ENCODE results near the gene WWP2. TPM values are rescaled to one million over a fixed set of nuclear protein-coding genes. Genes with fewer than 3 reads are reported as not detected.
"Not testable (repeated sequence)": the region's sequence is repeated elsewhere in the genome, so short reads cannot be mapped to it uniquely, and the experiment has no call there.

The WWP2 gene
- total RNA-seq, 1 experiment from 2014 or later = 40.2 TPM

DNA sequence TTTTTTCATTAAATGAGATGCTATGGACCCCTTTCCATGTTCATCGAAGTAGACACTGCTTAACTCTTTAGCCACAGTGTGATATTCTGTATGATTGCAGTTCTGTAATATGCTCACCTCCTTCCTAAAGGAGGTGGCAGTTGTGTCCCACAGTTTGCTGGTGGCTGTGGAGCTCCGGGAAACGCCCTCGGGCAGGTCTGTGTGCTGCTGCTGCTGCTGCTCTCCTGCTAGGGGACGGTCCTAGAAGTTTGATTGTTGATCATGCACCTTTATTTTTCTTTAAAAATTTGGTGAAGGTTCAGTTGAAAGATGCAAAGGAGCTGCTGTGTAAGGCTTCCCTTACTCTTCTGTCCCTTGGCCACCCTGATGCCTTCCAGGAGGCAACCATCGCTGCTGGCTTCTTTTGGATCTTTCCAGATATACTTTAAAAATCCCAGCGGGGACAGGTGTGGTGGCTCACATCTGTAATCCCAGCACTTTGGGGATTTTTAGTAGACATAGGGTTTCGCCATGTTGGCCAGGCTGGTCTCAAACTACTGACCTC, 180.6 kb downstream of the WWP2 start:
- TF ChIP-seq, protein P1, sequence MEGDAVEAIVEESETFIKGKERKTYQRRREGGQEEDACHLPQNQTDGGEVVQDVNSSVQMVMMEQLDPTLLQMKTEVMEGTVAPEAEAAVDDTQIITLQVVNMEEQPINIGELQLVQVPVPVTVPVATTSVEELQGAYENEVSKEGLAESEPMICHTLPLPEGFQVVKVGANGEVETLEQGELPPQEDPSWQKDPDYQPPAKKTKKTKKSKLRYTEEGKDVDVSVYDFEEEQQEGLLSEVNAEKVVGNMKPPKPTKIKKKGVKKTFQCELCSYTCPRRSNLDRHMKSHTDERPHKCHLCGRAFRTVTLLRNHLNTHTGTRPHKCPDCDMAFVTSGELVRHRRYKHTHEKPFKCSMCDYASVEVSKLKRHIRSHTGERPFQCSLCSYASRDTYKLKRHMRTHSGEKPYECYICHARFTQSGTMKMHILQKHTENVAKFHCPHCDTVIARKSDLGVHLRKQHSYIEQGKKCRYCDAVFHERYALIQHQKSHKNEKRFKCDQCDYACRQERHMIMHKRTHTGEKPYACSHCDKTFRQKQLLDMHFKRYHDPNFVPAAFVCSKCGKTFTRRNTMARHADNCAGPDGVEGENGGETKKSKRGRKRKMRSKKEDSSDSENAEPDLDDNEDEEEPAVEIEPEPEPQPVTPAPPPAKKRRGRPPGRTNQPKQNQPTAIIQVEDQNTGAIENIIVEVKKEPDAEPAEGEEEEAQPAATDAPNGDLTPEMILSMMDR (conservative IDR thresholded peaks at IDR 0.05) = no peak
- Histone ChIP-seq H3K56ac (ENCODE audit: insufficient read length, low read depth, low read length) (no peak overlapping the region), H3K4me1 (ENCODE audit: insufficient read depth, low read length) (no peaks in the 10 kb centered on the region; the same call in 1 of the 2 replicates), H3K23me2 (ENCODE audit: insufficient read length, low read depth, low read length, poor library complexity, severe bottlenecking) (no peaks in the 10 kb centered on the region), H3K23ac (ENCODE audit: insufficient read length, low read depth, low read length) (no peak overlapping the region), H4K91ac (ENCODE audit: insufficient read length, low read depth, low read length) (peak overlapping the region; percentile 72), H2BK12ac (ENCODE audit: insufficient read length, low read depth, low read length) (peak overlapping the region; percentile 41), H3K79me2 (ENCODE audit: insufficient read depth, low read length) (no peaks in the 10 kb centered on the region), H3K14ac (ENCODE audit: insufficient read depth, low read length) (peak overlapping the region; percentile 18; the same call in 1 of the 2 replicates), H3K9me3 (ENCODE audit: control insufficient read depth, low read depth, low read length) (no peaks in the 10 kb centered on the region), H2BK5ac (ENCODE audit: insufficient read length, low read length) (no peak overlapping the region), H4K5ac (ENCODE audit: insufficient read length, low read depth, low read length) (no peak overlapping the region), H4K8ac (replicated peaks; ENCODE audit: insufficient read length, low read depth, low read length) (no peak overlapping the region), H3K4me2 (ENCODE audit: insufficient read depth, insufficient read length, low read length) (no peak overlapping the region), H2BK120ac (ENCODE audit: low read depth, low read length, poor library complexity, severe bottlenecking) (no peak overlapping the region), H2AK5ac (ENCODE audit: insufficient read length, low read length) (no peak overlapping the region), H3K18ac (ENCODE audit: insufficient read length, low read depth, low read length) (peak overlapping the region; percentile 73), H2BK15ac (ENCODE audit: low read depth, low read length) (no peak overlapping the region), H2BK20ac (ENCODE audit: low read depth, low read length, poor library complexity, severe bottlenecking) (no peak overlapping the region), H3K27me3 (ENCODE audit: insufficient read depth, low read length) (no peaks in the 10 kb centered on the region), H3K79me1 (ENCODE audit: insufficient read depth, low read depth, low read length, poor library complexity, severe bottlenecking) (no peaks in the 10 kb centered on the region), H3K27ac (ENCODE audit: insufficient read length, low read depth, low read length) (no peak overlapping the region), H3K9ac (ENCODE audit: extremely low read depth, insufficient read length, low read length) (no peak overlapping the region), H4K20me1 (ENCODE audit: control insufficient read depth, insufficient read depth, insufficient read length) (no peaks in the 10 kb centered on the region), H3T11ph (ENCODE audit: low read length) (peak overlapping the region; percentile 13), H2AFZ (ENCODE audit: low read length) (no peak overlapping the region), H3K4ac (ENCODE audit: low read depth, low read length) (peak overlapping the region; percentile 58; the same call in 1 of the 2 replicates)
- H3K9me3 Mint-ChIP-seq = no peaks in the 10 kb centered on the region; a peak in 1 of 5 replicates
- H3K4me3 Mint-ChIP-seq = no peak overlapping the region
- no CpG with 5 or more reads among the region's 8 CpGs for WGBS (ENCODE audit: extremely low coverage, insufficient read length, low lambda C conversion rate)
- DNase-seq = no peak
- H3K27ac Mint-ChIP-seq = peak overlapping the region in 2 of 3 experiments; percentile 68 to 93; a peak in 4 of 7 replicates
- H3K4me1 Mint-ChIP-seq = peaks cover 14% of the 10 kb centered on the region in 2 experiments
- no peaks in the 10 kb centered on the region for H3K27me3 Mint-ChIP-seq (ENCODE audit: low read depth)
- peaks cover under 1 to 15% (median 8%) of the 10 kb centered on the region in 3 experiments; a peak in 5 of 7 replicates for H3K36me3 Mint-ChIP-seq (ENCODE audit: insufficient read depth in 1 of 3, low read depth in 3 of 3)

DNA sequence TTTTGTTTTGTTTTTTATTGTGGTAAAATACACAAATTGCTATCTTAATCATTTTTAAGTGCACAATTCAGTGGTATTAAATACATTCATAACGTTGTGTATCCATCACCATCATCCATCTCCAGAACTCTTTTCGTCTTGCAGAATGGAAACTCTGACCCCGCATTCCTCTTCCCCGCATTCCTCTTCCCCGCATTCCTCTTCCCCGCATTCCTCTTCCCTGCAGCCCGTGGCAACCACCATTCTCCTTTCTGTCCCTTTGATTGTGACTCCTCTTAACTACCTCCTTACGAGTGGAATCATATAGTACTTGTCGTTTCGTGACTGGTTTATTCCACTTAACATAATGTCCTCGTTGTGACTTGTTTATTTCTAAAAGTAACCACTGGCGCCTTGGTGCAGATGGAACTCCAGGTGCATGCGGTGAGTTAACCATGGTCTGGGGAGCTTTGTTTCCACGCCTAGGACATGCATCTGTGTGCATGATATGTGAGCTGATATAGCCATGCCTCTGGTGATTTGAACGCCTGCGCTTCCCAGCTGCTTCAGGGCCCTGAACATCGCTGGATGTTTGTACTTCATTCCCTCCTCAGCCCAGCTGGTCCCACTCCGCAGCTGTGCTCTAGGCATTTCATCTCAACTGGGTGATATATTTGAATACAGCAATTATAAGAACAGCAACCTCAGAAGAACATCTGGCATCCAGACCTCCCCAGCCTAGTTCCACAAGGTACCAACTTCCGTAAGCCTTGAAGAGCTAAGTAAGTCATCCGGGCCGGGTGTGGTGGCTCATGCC, 181.3 kb downstream of the WWP2 start:
- H3K27me3 ChIP-seq (ENCODE audit: insufficient read depth, low read length); H2BK5ac ChIP-seq (ENCODE audit: insufficient read length, low read length); H3K79me2 ChIP-seq (ENCODE audit: insufficient read depth, low read length); H3K56ac ChIP-seq (ENCODE audit: insufficient read length, low read depth, low read length); H3K4me1 ChIP-seq (ENCODE audit: insufficient read depth, low read length); H4K91ac ChIP-seq (ENCODE audit: insufficient read length, low read depth, low read length); H2BK12ac ChIP-seq (ENCODE audit: insufficient read length, low read depth, low read length); H3K14ac ChIP-seq (ENCODE audit: insufficient read depth, low read length); H3K4me2 ChIP-seq (ENCODE audit: insufficient read depth, insufficient read length, low read length); H3K4ac ChIP-seq (ENCODE audit: low read depth, low read length); H3K23me2 ChIP-seq (ENCODE audit: insufficient read length, low read depth, low read length, poor library complexity, severe bottlenecking); H3K79me1 ChIP-seq (ENCODE audit: insufficient read depth, low read depth, low read length, poor library complexity, severe bottlenecking); H3K27ac ChIP-seq (ENCODE audit: insufficient read length, low read depth, low read length); H2AK5ac ChIP-seq (ENCODE audit: insufficient read length, low read length); H2BK120ac ChIP-seq (ENCODE audit: low read depth, low read length, poor library complexity, severe bottlenecking); H3K9me3 Mint-ChIP-seq; H3K23ac ChIP-seq (ENCODE audit: insufficient read length, low read depth, low read length); H4K5ac ChIP-seq (ENCODE audit: insufficient read length, low read depth, low read length); H2AFZ ChIP-seq (ENCODE audit: low read length); H2BK20ac ChIP-seq (ENCODE audit: low read depth, low read length, poor library complexity, severe bottlenecking); H3K9ac ChIP-seq (ENCODE audit: extremely low read depth, insufficient read length, low read length); H3K9me3 ChIP-seq (ENCODE audit: control insufficient read depth, low read depth, low read length); H4K8ac ChIP-seq (replicated peaks; ENCODE audit: insufficient read length, low read depth, low read length); H2BK15ac ChIP-seq (ENCODE audit: low read depth, low read length); H3K27me3 Mint-ChIP-seq (ENCODE audit: low read depth); H4K20me1 ChIP-seq (ENCODE audit: control insufficient read depth, insufficient read depth, insufficient read length): not testable (repeated sequence)
- peak; percentile 55 for DNase-seq
- Mint-ChIP-seq H3K4me1 (peaks cover 14% of the 10 kb centered on the region in 2 experiments), H3K27ac (peak overlapping the region; percentile 45 to 93 (median 68); a peak in 6 of 7 replicates), H3K4me3 (peak overlapping the region in 1 of 2 experiments; percentile 16; a peak in 1 of 5 replicates), H3K36me3 (ENCODE audit: insufficient read depth in 1 of 3, low read depth in 3 of 3) (peaks cover 0 to 14% (median 7%) of the 10 kb centered on the region in 3 experiments; a peak in 5 of 7 replicates)
- WGBS (ENCODE audit: extremely low coverage, insufficient read length, low lambda C conversion rate) = no CpG with 5 or more reads among the region's 21 CpGs
- Histone ChIP-seq H3T11ph (ENCODE audit: low read length) (peak overlapping the region; percentile 13), H3K18ac (ENCODE audit: insufficient read length, low read depth, low read length) (peak overlapping the region; percentile 87)

All from H9 (cell line).